Measurements from ENCODE around the gene LNPEP. TPM values are rescaled to one million over a fixed set of nuclear protein-coding genes. Genes with fewer than 3 reads are reported as not detected.
"Not testable (repeated sequence)": the region's sequence is repeated elsewhere in the genome, so short reads cannot be mapped to it uniquely, and the experiment has no call there.

Gene LNPEP
- total RNA-seq, 1 donor from 2014 or later, result 39.4 TPM

DNA sequence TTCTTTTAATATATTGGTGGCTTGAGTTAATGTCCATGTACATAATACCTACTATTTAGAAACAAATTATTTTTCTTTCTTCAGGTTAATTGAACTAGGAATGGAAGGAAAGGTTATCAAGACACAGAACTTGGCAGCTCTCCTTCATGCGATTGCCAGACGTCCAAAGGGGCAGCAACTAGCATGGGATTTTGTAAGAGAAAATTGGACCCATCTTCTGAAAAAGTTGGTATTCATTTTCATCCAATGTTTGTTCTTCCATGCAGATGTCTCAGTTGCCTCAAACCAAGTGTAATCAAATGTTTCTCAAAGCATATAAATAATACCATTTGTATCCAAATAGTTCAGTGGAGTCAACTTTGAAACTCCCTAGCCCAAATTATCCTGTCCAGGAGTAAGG, 22.6 kb upstream of the LNPEP start:
- Mint-ChIP-seq H3K9me3 (no peaks in the 10 kb centered on the region), H3K36me3 (ENCODE audit: low read depth) (peaks cover 61% of the 10 kb centered on the region), H3K4me3 (no peak overlapping the region), H3K27me3 (no peaks in the 10 kb centered on the region), H3K27ac (no peak overlapping the region), H3K4me1 (peaks cover 2% of the 10 kb centered on the region)
- intact Hi-C loops (cut with micrococcal nuclease), result no loop called here
- peak; percentile 24 for DNase-seq

DNA sequence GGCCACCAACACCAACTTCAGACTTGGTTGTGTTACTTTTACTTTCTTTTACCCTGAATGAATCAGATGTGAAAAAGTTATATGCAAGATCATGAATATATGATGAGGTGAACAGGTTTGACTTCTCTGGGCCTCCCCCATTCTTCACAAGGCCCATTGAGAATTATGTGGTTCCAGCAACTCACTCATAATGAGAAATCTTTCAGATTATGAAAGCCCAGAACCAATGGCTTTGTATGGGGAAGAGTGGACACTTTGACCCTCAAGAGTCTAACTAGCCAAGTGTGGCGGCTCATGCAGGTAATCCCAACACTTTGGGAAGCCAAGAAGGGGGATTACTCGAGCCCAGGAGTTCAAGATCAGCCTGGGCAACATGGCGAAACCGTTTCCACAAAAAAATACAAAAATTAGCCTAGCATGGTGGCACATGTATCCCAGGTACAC, 16.1 kb upstream of the LNPEP start:
- peaks cover 57% of the 10 kb centered on the region for H3K36me3 Mint-ChIP-seq (ENCODE audit: low read depth)
- peak; percentile 56 for DNase-seq

DNA sequence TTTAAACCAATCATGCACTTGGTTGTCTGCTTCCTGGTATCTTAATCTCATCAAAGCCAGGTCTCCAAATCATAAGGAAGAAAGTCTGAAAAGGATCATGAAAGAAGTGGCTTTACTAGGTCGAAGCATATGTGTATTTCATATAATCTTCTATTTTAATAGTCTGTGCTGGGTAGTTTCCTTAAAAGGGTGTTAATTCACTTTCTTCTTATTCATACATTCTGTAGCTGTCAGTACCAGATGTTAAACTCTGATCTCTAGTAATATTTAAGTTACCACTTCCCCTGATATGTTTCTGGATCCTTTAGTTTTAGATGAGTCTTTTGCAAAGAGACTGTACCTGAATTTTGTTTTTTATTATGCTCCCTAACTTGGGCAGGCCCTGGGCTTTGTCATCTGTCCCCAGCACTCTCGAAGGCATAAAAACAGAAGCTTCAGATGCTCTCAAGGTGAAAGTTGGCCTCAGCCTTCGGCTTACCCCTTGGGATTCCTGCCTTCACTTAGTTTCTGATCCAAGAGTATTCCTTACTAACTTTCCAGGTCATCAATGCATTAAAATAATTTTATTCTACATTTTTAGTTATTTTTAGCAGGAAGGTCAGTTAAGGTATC, 15.0 kb upstream of the LNPEP start:
- H3K36me3 Mint-ChIP-seq (ENCODE audit: low read depth), result peaks cover 58% of the 10 kb centered on the region
- H3K4me1 Mint-ChIP-seq, result peaks cover 30% of the 10 kb centered on the region
- no peak overlapping the region for H3K27ac Mint-ChIP-seq

More for the DNA sequence above, 16.1 kb upstream of the LNPEP start:
- intact Hi-C loops (cut with micrococcal nuclease), result loop anchor here (2.0 kb wide), 1 partner anchor 23 kb away; no protein-coding TSS in a partner anchor
- H3K27ac Mint-ChIP-seq, result peak overlapping the region; percentile 34
- no peak overlapping the region for H3K4me3 Mint-ChIP-seq
- H3K9me3 Mint-ChIP-seq, result no peaks in the 10 kb centered on the region
- no peaks in the 10 kb centered on the region for H3K27me3 Mint-ChIP-seq
- H3K4me1 Mint-ChIP-seq, result peaks cover 30% of the 10 kb centered on the region

DNA sequence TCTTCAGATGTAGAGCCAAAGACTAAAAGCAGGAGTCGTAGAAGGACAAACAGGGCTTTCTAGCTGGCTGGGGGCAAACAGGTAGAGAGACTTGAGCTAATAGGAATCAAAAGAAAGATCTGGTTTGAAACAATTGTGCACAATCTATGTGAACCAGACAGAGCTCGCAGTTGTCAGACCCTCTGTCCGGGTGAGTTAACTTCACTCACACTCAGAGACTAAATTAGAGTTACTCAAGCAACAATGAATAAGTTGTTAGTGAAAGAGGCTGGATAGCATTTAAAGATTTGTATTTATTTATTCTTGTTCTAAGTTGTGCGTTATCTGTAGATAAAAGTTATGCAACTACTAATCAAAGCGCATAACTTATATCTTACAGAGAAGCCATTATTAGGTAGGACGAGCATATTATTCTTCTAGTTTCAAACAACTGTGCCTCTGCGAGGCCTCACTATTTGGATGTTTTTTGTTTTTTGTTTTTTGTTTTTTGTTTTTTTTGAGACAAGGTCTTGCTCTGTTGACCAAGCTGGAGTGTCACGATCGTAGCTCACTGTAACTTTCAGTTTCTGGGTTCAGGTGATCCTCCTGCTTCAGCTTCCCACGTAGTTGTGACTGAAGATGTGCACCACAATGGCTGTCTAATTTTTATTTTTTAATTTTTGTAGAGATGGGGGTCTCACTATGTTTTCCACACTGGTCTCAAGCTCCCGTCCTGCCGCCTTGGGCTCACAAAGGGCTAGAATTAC, 13.2 kb upstream of the LNPEP start:
- no peaks in the 10 kb centered on the region for H3K27me3 Mint-ChIP-seq
- H3K4me1 Mint-ChIP-seq, result peaks cover 31% of the 10 kb centered on the region
- no peak overlapping the region for H3K4me3 Mint-ChIP-seq
- H3K36me3 Mint-ChIP-seq (ENCODE audit: low read depth), result peaks cover 49% of the 10 kb centered on the region
- H3K9me3 Mint-ChIP-seq, result no peaks in the 10 kb centered on the region
- intact Hi-C loops (cut with micrococcal nuclease), result no loop called here
- H3K27ac Mint-ChIP-seq, result no peak overlapping the region
- no peak for DNase-seq

More for the DNA sequence above, 15.0 kb upstream of the LNPEP start:
- Mint-ChIP-seq H3K9me3 (no peaks in the 10 kb centered on the region), H3K27me3 (no peaks in the 10 kb centered on the region), H3K4me3 (no peak overlapping the region)
- no peak for DNase-seq
- intact Hi-C loops (cut with micrococcal nuclease), result loop anchor here (1.0 kb wide), 1 partner anchor 13 kb away; no protein-coding TSS in a partner anchor

DNA sequence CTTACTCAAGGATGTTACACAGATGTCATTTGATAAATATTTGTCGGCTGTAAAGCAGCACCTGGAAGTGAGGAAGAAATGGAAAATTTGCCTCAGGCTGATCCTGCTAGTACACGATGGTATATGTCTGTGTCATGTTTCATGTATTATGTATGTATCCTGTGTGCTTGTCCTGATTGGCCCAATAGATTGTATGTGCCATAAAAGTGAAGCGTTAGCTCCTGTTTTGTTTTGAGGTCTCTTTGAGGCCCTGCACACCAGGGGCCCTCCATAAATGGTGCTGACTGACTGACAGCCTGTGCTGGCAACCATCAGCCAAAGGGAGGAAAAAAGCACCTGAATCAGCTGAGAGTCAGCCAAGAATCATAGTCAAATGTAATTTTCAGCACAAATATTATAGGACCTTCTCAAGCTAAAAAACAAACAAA, 11.8 kb upstream of the LNPEP start:
- Mint-ChIP-seq H3K27me3 (no peaks in the 10 kb centered on the region), H3K9me3 (no peaks in the 10 kb centered on the region), H3K4me3 (peak overlapping the region; percentile 5), H3K27ac (peak overlapping the region; percentile 64), H3K4me1 (peaks cover 29% of the 10 kb centered on the region), H3K36me3 (ENCODE audit: low read depth) (peaks cover 41% of the 10 kb centered on the region)
- intact Hi-C loops (cut with micrococcal nuclease), result no loop called here
- no peak for DNase-seq

DNA sequence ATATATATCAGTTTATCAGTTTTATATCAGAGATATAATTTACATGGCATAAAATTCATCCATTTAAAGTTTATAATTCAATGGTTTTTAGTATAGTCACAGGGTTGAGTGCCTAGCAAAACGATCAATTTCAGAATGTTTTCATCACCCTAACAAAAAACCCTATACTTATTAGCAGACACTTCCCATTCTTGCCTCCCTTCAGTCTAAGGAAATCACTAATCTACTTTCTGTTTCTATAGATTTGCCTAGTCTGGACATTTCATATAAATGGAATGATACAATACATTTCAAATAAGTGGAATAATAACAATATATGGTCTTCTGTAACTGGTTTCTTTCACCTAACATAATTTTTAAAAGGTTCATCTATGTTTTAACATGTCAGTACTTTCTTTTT, 9.6 kb upstream of the LNPEP start:
- DNase-seq, result no peak
- intact Hi-C loops (cut with micrococcal nuclease), result no loop called here
- Mint-ChIP-seq H3K4me1 (peaks cover 28% of the 10 kb centered on the region), H3K36me3 (ENCODE audit: low read depth) (peaks cover 30% of the 10 kb centered on the region), H3K4me3 (no peak overlapping the region), H3K27ac (no peak overlapping the region), H3K9me3 (no peaks in the 10 kb centered on the region), H3K27me3 (no peaks in the 10 kb centered on the region)

DNA sequence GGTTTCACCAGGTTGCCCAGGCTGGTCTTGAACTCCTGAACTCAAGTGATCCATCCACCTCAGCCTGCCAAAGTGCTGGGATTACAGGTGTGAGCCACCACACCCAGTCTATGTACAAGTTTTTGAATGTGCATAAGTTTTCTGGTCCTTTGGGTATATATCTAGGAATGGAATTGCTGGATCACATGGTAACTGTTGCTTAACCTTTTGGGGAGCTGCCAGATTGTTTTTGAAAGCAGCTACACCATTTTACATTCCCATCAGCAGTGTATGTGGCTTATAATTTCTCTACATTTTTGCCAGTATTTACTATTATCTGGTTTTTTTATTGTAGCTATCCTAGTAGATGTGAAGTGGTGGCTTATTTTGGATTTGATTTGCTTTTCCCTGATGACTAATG, 8.9 kb upstream of the LNPEP start:
- Mint-ChIP-seq H3K4me1 (peaks cover 32% of the 10 kb centered on the region), H3K36me3 (ENCODE audit: low read depth) (peaks cover 27% of the 10 kb centered on the region), H3K27me3 (no peaks in the 10 kb centered on the region), H3K4me3 (no peak overlapping the region), H3K27ac (no peak overlapping the region), H3K9me3 (no peaks in the 10 kb centered on the region)
- DNase-seq, result no peak
- intact Hi-C loops (cut with micrococcal nuclease), result no loop called here

DNA sequence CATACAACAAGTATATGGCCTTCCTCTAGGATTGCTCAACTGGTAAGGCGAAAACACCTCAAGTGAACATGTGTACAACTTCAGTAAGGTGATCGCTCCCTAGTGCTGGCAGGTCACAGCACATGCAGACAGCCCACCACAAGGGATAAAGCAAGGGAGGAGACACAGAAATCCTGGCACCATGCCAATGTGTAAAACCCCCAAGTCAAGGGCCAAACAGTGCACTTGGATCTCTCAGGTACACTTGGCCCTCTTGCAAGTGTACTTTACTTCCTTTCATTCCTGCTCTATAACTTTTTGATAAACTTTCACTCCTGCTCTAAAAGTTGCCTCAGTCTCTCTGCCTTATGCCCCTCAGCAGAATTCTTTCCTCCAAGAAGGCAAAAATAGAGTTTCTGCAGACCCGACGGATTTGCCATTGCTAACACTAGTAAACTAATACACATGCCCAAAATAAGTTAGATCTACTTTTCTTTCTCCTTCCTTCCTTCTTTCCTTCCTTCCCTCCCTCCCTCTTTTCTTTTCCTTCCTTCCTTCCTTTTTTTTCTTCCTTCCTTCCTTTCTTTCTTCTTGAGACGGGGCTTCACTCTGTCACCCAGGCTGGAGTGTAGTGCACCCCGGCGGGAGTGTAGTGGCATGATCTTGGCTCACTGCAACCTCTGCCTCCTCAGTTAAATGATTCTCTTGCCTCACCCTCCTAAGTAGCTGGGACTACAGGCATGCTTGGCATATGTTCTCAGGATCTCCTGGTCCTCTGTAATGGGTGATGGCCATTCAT, 6.8 kb upstream of the LNPEP start:
- H3K36me3 Mint-ChIP-seq (ENCODE audit: low read depth), result peaks cover 19% of the 10 kb centered on the region
- peaks cover 38% of the 10 kb centered on the region for H3K4me1 Mint-ChIP-seq
- H3K27ac Mint-ChIP-seq, result no peak overlapping the region
- H3K27me3 Mint-ChIP-seq, result no peaks in the 10 kb centered on the region
- DNase-seq, result no peak
- intact Hi-C loops (cut with micrococcal nuclease), result no loop called here
- no peaks in the 10 kb centered on the region for H3K9me3 Mint-ChIP-seq
- H3K4me3 Mint-ChIP-seq, result no peak overlapping the region

DNA sequence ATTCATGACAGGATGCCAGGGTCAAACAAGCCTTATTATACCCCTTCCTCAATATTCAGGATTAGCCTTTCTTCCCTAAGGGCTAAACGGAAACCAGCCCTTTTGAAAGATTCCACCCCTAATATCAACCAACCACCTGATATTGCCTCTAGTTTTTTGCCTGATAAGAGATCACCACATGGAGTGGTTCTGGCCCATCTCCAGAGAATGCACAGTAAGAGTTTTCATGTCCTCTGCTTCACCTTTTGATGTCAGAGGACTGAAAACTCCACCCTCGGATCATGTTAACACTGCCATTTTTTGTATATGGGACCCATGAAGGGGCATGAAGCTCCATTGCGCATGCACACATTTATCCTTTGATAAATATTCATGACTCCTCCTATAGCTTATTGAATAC, 5.8 kb upstream of the LNPEP start:
- H3K9me3 Mint-ChIP-seq, result no peaks in the 10 kb centered on the region
- H3K27me3 Mint-ChIP-seq, result no peaks in the 10 kb centered on the region
- DNase-seq, result no peak
- H3K27ac Mint-ChIP-seq, result no peak overlapping the region
- H3K4me3 Mint-ChIP-seq, result no peak overlapping the region
- H3K4me1 Mint-ChIP-seq, result peaks cover 39% of the 10 kb centered on the region
- H3K36me3 Mint-ChIP-seq (ENCODE audit: low read depth), result peaks cover 13% of the 10 kb centered on the region
- intact Hi-C loops (cut with micrococcal nuclease), result loop anchor here (10.0 kb wide), 3 partner anchors 165 to 1105 kb away; partner anchors contain the start of gene GLRX

DNA sequence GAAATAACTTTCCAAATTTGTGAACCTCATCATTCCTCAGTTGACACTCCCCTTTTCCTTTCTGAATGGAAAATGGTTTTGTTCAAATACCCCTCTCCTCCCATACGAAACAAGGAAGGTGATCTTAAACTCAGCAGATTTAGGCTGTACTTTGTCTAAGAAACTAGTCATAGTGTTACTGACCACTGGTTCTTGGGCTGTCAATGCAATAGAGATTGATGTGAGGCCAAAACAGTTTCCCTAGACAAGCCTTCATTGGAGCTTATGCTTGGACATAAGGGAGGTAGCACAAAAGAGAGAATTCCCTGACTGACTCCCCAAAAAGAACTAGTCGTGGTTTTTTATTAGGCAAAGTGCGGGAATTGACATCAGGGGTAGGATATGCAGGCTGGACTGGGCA, 5.3 kb upstream of the LNPEP start:
- intact Hi-C loops (cut with micrococcal nuclease), result loop anchor here (10.0 kb wide), 3 partner anchors 164 to 1106 kb away; partner anchors contain the start of gene GLRX
- H3K27me3 Mint-ChIP-seq, result no peaks in the 10 kb centered on the region
- H3K27ac Mint-ChIP-seq, result no peak overlapping the region
- DNase-seq, result no peak
- H3K36me3 Mint-ChIP-seq (ENCODE audit: low read depth), result peaks cover 11% of the 10 kb centered on the region
- no peak overlapping the region for H3K4me3 Mint-ChIP-seq
- no peaks in the 10 kb centered on the region for H3K9me3 Mint-ChIP-seq
- H3K4me1 Mint-ChIP-seq, result peaks cover 39% of the 10 kb centered on the region

DNA sequence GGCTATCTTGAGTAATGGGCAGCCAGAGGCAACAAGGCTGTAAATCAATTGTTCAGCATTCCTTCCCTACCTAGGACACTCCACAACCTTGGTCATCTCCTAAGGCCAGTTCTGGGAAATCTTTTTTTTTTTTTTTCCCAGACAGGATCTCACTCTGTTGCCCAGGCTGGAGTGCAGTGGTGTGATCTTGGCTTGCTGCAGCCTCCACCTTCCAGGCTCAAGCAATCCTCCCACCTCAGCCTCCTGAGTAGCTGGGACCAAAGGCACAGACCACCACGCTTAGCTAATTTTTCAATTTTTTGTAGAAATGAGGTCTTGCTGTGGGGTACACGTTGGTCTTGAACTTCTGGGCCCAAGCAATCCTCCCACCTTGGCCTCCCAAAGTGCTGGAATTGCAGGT, 4.8 kb upstream of the LNPEP start:
- H3K4me1 Mint-ChIP-seq, result peaks cover 39% of the 10 kb centered on the region
- not testable (repeated sequence) for H3K27ac Mint-ChIP-seq, DNase-seq, H3K9me3 Mint-ChIP-seq, H3K27me3 Mint-ChIP-seq
- H3K4me3 Mint-ChIP-seq, result peak overlapping the region; percentile 81
- peaks cover 11% of the 10 kb centered on the region for H3K36me3 Mint-ChIP-seq (ENCODE audit: low read depth)
- intact Hi-C loops (cut with micrococcal nuclease), result loop anchor here (10.0 kb wide), 3 partner anchors 164 to 1106 kb away; partner anchors contain the start of gene GLRX

DNA sequence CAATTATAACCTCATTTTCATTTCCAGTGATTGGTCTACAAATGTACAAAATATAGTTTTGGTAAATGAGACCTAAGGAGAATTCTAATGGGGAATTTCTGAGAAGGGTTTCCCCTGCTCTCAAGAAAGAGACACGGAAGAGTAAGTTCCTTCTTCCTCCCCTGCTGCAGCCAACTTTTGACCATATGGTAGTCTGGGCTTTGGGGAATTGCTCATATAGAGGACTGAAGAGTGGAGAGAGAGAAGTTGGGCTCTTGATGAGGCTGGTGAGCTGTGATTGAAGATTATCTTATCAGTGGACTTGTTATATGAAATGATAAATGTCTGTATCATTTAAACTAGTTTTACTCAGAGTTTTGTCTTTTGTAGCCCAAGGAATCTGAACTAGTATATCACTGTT, 4.3 kb upstream of the LNPEP start:
- no peak for DNase-seq
- Mint-ChIP-seq H3K4me3 (peak overlapping the region; percentile 81), H3K36me3 (ENCODE audit: low read depth) (peaks cover 13% of the 10 kb centered on the region), H3K27ac (peak overlapping the region; percentile 25), H3K27me3 (no peaks in the 10 kb centered on the region), H3K9me3 (no peaks in the 10 kb centered on the region), H3K4me1 (peaks cover 37% of the 10 kb centered on the region)
- intact Hi-C loops (cut with micrococcal nuclease), result loop anchor here (10.0 kb wide), 3 partner anchors 163 to 1107 kb away; partner anchors contain the start of gene GLRX

DNA sequence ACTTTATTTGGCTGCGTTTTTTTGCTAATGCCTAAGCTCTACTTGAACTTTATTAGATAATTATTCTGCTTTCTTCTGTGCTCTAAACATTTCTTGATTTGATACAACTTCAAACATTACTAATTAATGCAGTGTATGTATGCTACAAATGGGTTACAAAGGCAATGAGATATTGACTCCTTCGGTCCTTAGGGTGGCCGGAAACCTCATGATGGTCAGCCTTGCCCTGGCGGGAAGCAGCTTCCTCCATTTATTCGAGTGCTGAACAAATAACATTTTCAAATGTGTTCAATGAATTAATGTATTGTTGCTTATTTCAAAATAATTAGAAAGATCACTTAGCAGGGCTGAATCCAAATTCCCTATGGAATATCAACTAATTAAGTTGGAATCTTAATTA, 3.9 kb upstream of the LNPEP start:
- H3K27me3 Mint-ChIP-seq, result no peaks in the 10 kb centered on the region
- no peaks in the 10 kb centered on the region for H3K9me3 Mint-ChIP-seq
- H3K36me3 Mint-ChIP-seq (ENCODE audit: low read depth), result peaks cover 12% of the 10 kb centered on the region
- peaks cover 41% of the 10 kb centered on the region for H3K4me1 Mint-ChIP-seq
- H3K4me3 Mint-ChIP-seq, result peak overlapping the region; percentile 81
- DNase-seq, result no peak
- H3K27ac Mint-ChIP-seq, result no peak overlapping the region
- intact Hi-C loops (cut with micrococcal nuclease), result loop anchor here (10.0 kb wide), 3 partner anchors 163 to 1107 kb away; partner anchors contain the start of gene GLRX
